GM12801 (cell line): ENCODE data around the gene PEPD.

Source experiments
- TF ChIP-seq, protein P1 (sequence below): IDR thresholded peaks from one replicate; pipeline ENCODE4 v1.5.1; 2011; ENCODE audit warnings: control low read depth; ENCODE audit not compliant: insufficient read length; ENCODE audit errors: extremely low read depth

Gene PEPD

DNA sequence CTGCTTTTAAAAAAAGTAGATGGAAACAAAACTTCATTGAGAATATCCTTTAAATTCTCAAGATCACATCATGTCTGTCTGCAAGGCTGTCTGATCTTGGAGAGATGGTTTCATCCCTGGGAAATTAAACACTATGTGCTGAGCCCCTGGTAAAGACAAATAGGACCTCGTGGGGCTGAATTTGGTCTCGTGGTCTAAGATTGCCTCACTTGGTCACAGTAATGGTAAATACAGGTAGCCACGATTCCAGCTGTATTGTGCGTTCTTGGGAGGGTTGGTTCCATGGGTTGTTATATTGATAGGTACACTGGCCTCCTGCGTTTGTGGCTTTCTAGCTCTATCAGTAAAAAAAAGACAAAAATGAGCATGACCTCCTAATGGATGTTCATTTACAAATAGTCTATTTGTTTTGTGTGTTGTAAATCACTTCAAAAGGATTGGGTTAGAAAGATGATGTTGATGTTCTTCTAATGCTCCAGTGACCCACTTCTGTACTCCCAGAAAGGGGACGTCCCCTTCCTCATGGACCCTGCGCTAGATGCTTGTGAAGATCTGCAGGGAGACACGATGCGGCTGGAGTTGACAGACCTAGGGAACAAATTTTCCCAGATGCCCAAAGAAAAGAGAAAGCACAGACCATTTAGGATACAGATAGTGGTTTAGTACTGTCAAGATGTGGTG, 146.3 kb downstream of the PEPD start:
- TF ChIP-seq, protein P1, sequence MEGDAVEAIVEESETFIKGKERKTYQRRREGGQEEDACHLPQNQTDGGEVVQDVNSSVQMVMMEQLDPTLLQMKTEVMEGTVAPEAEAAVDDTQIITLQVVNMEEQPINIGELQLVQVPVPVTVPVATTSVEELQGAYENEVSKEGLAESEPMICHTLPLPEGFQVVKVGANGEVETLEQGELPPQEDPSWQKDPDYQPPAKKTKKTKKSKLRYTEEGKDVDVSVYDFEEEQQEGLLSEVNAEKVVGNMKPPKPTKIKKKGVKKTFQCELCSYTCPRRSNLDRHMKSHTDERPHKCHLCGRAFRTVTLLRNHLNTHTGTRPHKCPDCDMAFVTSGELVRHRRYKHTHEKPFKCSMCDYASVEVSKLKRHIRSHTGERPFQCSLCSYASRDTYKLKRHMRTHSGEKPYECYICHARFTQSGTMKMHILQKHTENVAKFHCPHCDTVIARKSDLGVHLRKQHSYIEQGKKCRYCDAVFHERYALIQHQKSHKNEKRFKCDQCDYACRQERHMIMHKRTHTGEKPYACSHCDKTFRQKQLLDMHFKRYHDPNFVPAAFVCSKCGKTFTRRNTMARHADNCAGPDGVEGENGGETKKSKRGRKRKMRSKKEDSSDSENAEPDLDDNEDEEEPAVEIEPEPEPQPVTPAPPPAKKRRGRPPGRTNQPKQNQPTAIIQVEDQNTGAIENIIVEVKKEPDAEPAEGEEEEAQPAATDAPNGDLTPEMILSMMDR = no peak

DNA sequence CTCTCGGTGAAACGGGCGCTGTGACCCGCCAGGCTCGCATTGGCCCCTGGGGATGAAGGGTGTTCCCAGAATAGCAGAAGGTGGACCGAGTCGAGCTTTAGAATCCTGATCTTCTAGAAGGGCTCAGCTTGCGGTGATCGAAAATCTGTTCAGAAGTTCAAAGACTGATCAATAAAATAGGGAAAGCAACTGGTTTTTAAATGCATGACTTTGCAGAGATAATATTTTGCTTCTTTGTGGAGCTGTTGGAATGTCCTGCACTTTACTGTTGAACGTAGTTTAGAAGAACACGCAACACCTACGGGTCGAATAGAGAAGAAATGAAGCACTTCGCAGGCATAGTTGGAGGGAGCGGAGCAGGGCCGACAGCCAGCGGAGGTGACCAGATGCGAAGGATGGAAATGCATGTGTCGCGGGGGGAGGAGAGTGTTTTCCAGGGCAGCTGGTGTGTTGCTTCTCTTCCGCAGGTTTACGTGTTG, 147.3 kb downstream of the PEPD start:
- TF ChIP-seq, protein P1 = no peak

DNA sequence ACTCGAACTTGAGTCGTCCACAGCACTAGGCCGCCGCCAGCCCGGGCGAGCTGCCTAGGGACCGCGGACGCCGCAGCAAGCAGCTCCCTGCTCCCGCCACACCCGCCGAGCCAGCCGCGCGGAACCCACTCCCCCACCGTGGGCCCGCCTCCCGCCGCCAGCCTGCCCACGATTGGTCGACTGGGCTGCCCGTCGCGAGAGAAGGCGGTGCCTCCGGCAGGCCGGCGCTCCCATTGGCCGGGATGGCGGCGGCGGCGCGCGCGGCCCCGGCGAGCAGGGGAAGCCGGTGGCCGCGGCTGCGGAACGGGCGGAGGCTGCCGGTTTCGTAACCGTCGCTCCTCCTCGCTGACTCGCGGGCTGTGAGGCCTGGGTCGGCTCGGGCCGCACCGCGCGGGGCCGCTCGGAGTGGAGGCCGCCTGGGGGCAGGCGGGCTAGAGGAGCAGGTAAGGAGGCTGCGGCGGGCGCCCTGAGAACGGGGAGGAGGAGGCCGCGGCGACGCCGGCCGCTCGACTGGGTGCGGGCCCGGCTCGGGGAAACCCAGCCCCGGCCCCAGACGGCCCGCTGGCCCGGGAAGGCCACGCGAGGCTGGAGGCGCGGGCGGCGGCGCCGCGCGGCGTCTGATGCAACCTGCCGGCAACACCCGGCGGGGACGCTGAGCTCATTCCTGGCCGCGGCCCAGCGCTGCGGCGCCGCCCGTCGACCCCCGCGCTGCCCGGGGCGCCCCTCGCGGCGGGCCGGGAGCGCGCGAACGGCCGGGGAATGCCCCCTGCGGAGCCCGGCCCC, 147.9 kb downstream of the PEPD start, which contains the start of gene CEBPG:
Gene CEBPG, plus strand, starts transcription at position 257 of the 783 bp plus-strand sequence. CDS start 5,531 bp downstream, outside the sequence.
- TF ChIP-seq, protein P1 = no peak

DNA sequence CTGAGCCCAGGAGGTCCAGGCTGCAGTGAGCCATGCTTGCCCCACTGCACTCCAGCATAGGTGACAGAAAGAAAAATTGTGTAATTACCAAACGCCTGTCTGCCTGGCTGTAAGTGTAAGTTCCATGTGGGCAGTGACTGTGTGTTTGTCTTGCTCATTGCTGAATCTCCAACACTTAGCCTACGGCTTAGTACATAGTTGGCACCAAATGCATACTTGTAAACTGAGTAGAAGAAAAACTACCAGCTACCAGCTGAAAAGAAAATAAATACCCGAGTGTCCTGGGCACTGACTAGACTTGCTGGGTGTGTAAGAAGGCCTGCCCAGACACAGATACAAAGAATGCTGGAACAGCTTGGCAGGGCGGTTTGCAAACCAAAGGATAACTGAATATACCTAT, 150.8 kb downstream of the PEPD start:
- TF ChIP-seq, protein P1 = no peak

DNA sequence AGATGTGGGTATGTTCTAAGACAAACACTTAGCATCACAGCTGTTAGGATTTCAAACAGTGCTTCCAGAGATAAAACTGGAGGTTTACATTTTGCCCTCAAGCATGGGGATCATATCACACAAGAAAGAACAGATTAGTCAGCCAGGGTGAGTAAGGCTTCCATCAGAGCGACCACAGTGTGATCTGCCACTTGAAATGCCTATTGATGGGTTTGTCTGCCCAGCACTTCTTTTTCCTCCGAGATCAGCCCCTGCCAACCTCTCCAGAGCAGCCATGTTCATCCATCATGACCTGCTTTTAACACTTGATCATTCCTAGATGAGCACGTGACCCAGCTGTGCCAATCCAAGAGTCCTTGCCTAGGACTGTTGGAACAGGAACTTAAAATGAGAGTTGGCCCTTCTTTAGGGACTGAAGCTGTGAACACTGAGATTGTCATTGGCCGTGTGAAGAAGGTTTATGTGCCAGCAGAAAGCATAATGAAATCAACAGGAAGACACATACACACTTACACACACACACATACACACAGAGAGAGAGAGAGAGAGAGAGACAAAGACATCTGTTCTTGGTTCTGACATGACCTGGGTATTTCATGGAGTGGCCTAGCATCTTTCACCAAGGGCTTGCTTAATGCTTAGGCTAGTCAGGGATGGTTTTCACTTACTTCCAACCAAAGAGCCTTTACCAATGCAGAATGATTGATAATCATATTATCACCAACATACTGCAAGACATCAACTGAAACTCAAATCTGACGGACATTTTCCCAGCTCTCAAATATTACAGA, 153.3 kb downstream of the PEPD start:
- TF ChIP-seq, protein P1 = no peak

DNA sequence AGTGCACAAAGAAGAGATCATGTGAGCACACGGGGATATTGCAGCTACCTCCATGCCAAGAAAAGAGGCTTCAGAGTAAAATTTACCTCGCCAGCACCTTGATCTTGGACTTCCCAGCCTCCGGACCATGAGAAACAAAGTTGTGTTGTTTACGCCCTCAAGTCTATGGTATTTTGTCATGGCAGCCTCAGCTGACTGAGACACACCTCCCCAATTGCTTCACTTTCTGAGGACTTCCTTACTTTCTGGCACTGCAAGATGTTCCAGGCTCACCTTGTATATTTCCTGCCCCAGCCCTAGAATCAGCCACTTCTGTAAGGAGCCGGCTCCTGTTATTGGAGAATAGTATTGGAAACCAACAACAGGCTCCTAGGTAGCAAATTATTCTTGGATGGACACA, 154.7 kb downstream of the PEPD start:
- TF ChIP-seq, protein P1 = no peak

DNA sequence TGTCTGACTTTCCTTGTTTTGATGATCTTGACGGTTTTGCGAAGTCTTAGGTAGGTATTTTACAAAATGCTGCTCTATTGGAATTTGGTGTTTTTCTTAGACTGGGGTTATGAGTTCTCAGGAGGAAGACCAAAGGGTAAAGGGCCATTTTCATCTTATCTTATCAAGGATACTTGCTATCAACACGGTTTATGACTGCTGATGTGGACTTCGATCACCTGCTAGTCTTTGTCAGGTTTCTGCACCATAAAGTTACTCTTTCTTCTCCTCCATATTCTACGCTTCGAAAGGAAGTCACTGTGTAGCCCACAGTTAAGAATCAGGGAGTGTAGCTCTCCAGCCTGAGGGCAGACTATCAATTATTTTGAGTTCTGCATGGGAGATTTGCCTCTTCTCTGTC, 155.5 kb downstream of the PEPD start:
- TF ChIP-seq, protein P1 = no peak
